DMS153 treated with DMSO at 0.1 percent for 48 hours (cell line): ENCODE data around the gene MT1A.

Experiments used
- DNase-seq: peaks from one replicate; lab custom pipeline; 2025; ENCODE audit not compliant: unreplicated experiment; lab: John Stamatoyannopoulos, UW

Gene MT1A

DNA sequence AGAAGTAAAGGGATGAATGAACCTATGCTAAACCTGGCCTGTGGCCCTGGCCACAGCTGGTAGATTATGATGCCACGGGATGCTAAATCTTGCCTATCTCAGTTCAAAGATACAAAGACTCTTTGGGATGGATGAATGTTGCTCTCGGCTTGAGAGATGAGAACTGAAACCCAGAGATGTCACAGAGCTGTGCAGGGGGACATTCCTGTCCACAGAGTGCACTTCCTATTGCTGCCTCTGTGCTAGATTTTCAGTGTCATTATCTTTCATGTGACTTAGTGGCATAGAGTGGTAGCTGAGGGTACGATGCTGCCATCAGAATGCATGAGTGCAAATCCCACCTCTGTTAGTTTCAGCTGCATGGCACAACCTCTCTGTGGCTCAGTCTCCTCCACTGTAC, 8.3 kb upstream of the MT1A start:
- no peak for DNase-seq

DNA sequence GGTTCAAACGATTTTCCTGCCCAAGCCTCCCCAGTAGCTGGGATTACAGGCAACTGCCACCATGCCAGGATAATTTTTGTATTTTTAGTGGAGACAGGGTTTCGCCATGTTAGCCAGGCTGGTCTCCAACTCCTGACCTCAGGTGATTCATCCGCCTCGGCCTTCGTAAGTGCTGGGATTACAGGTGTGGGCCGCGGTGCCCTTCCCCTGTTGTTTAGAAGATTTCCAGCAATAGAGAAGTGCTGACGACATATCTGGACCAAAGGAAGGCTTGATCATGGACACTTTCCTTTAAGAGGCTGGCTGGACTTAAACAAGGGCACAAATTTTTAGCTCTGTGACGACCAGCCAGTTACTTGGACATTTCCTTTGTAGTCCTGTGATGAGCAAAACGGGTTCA, 7.3 kb upstream of the MT1A start:
- no peak for DNase-seq

DNA sequence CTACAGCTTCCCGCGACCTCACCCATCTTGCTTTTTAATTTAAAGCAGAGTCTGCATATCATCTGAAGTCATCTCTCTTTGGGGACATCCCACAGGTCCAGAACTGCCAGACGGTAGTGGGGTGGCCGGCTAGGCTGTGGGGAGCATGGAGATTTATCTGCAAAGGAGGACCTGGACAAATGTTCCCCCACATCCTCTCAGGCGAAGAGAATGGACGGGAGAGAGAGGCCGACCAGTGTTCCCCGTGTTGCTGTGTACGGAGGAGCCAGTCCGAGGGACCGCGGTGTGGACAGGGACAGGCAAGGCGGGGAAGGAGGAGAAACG, 6.7 kb upstream of the MT1A start:
- no peak for DNase-seq

DNA sequence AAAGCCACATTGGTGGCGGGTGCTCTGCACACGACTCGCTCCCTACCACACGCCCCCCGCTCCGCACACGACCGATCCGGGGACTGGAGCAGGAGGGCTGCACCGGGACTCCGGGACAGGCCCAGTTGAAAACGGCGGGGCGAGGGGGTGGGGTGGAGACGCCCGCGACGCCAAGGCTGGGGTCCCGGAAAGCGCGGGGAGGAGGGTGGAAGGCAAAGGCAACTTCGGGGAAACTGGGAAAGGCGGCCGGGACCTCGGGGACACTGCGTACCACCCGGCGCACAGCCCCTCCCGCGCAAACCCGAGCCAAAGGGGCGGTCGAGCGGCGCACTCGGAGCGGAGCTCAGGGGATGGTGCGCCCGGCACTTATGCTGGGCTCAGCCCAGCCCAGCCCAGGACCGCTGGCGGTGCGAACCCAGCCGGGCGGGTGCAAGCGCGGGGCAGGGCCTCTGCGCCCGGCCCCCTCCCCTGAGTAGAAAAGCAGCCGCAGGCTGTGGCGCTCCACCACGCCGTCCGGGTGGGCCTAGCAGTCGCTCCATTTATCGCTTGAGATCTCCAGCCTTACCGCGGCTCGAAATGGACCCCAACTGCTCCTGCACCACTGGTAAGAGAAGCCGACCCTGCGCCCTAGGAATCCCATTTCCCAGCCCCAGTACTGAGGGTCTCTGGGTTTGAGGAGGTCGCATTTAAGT, 6.2 kb upstream of the MT1A start, which contains the start of gene MT1M:
TSS of gene MT1M (plus strand) at position 504 of the 692 bp plus-strand sequence. CDS start at position 577, 73 bp downstream.
- no peak for DNase-seq

DNA sequence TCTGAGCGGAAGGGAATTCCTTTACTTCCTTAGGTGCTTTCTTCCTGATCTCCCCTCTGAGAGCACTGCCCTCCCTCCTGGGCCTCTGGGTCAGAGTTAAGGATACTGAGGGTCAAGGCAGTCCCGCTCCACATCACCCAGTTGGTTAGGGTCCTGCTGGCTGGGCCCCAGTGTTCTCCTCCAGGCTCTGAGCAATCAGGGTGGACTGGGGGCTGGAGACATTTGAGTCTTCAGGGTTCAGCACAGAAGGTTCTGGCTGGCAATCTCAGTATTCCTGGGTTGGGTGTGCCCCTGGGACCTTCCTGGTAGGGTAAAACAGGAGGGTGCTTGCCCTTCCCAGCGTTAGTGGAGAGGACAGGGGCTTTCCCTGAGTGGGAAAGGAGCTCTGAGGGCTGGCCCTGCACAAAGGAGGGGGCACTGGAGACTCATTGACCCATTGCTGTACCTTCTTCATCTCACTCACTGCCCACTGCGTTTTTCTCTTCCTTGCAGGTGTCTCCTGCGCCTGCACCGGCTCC, 5.6 kb upstream of the MT1A start:
- DNase-seq: no peak

DNA sequence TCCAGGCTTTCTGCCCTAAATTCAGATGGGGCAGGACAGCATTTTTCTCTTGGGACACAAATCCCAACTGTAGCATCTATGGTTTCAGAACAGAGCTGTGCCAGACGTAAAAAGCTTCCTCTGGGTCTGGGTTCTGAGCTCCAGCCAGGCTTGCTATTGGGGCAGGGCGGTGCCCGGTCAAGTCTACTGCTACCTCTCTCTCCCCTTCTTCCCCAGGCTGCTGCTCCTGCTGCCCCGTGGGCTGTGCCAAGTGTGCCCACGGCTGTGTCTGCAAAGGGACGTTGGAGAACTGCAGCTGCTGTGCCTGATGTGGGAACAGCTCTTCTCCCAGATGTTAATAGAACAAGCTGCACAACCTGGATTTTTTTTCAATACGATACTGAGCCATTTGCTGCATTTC, 4.9 kb upstream of the MT1A start:
- no peak for DNase-seq

DNA sequence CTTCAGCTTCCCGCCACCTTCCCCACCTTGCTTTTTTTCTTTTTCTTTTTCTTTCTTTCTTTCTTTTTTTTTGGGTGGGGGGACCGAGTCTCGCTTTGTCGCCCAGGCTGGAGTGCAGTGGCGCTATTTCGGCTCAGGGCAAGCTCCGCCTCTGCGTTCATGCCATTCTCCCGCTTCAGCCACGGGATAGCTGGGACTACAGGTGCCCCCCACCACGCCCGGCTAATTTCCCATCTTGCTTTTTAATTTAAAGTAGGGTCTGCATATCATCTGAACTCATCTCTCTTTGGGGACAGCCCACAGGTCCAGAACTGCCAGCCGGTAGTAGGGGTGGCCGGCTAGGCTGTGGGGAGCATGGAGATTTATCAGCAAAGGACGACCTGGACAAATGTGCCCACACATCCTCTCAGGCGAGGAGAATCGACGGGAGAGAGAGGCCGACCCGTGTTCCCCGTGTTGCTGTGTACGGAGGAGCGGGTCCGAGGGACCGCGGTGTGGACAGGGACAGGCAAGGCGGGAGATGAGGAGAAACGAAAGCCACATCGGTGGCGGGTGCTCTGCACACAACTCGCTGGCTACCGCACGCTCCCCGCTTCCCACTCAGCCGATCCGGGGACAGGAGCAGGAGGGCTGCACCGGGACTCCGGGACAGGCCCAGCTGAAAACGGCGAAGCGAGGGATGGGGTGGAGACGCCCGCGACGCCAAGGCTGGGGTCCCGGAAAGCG, 3.6 kb upstream of the MT1A start:
- no peak for DNase-seq

DNA sequence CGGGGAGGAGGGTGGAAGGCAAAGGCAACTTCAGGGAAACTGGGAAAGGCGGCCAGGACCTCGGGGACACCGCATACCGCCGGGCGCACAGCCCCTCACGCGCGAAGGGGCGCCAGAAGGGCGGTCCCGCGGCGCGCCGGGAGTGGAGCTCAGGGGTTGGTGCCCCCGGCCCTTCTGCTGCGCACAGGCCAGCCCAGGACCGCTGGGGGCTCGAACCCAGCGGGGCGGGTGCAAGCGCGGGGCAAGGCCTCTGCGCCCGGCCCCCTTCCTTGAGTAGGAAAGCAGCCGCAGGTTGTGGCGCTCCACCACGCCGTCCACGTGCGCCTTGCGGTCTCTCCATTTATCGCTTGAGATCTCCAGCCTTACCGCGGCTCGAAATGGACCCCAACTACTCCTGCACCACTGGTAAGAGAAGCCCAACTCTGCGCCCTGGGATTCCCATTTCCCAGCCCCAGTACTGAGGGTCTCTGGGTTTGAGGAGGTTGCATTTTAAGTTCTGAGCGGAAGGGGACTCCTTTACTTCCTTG, 3.0 kb upstream of the MT1A start:
- no peak for DNase-seq

DNA sequence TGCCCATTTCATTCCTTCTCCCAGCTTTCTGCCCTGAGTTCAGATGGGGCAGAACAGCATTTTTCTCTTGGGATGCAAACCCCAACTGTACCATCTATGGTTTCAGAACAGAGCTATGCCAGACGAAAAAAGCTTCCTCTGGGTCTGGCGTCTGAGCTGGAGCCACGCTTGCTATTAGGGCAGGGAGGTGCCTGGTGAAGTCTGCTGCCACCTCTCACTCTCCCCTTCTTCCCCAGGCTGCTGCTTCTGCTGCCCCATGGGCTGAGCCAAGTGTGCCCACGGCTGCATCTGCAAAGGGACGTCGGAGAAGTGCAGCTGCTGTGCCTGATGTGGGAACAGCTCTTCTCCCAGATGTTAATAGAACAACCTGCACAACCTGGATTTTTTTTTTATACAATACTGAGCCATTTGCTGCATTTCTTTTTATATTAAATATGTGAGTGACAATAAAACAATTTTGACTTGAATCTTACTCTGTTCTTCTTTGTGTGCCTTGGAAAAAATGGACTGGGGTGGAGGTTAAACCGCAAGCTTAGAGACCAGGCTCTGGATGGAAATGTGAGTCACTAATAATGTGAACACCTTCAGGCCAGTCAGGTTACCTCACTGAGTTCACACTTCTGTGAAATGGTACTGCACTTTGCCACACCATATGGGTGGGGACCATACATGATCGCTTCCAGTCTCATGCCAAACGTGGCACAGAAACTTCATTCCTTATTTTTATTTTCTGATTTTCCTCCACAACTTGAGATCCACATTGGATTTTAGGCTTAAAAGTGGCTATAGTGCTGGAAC, 1.7 kb upstream of the MT1A start:
- no peak for DNase-seq

DNA sequence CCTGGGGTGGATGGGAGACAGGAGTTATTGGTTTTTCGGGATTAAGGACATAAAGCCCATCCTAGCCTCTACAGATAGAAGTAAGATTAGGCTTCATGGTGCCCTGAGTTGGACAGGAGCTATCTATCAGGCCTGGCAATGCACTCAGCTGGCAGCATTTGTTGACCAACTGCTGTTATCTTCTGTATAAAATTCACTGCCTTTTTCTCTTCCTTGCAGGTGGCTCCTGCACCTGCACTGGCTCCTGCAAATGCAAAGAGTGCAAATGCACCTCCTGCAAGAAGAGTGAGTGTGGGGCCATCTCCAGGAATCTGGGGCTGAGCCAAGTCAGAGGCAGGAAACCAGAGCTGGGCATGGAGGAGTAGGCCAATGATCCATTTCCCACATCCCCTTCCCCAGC, 579 bp downstream of the MT1A start:
- no peak for DNase-seq

DNA sequence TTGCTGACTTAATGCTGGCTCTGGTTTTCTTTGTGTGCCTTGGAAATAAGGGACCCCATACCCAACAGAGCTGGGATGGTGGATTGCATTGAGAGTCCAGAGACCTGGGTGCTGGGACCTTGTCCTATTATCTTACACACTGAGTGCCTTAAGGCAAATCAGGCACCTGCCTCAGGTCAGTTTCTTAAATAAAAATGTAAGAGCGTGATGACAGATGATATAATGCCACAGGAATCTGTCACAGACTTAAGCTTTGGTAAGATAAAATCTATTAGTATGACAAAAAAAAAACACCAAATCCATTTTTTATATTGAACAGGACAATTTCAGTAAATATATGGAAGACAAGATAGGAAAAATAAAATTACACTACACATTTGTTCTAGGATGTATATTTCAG, 1.6 kb downstream of the MT1A start:
- DNase-seq: no peak

DNA sequence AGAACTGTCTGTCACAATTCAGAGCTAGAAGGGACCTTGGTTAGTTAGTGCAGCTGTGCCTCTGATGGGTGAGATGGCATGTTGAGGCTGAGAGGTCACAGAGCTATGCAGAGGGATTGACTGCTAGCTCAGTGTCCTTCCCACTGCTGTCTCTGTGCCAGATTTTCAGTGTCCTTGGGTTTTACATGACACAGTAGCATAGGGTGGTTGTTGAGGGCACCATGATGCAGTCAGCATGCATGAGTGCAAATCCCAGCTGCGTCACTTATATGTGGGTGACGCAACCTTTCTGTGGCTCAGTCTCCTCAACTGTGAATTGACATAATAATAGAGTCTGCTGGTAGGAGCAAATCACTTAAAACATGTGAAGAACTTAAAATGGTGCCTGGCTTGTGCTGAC, 2.7 kb downstream of the MT1A start:
- DNase-seq: no peak

DNA sequence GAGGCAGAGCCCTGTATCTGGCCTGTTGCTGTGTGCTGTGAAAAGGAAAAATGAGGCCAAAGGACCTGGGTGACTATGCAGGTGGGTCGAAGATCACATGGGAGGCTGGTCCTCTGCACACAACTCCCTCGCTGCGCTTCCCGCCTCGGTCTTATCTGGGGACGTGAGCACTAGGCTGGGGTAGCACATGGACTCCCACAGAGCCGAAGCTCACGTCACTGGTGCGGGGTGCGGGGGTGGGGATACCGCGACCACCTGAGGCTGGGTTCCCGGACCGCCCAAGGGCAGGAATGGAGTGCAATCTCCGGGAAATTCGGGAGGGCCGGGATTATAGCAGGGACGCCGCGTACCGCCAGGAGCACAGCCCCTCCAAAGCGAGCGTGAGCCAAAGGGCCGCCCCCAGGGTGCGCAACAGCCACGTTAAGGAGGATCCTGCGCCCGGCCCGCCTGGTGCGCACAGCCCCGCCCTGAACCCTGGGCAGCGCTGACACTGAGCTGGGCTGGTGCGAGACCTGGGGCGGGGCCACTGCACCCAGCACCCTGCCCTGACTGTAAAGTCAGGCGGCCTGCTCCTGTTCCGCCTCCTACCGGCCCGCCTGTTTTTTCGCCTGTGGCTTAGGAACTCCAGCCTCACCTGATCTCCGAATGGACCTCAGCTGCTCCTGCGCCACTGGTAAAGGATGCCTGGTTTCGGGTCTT, 4.8 kb downstream of the MT1A start:
- DNase-seq: peak; percentile 57

DNA sequence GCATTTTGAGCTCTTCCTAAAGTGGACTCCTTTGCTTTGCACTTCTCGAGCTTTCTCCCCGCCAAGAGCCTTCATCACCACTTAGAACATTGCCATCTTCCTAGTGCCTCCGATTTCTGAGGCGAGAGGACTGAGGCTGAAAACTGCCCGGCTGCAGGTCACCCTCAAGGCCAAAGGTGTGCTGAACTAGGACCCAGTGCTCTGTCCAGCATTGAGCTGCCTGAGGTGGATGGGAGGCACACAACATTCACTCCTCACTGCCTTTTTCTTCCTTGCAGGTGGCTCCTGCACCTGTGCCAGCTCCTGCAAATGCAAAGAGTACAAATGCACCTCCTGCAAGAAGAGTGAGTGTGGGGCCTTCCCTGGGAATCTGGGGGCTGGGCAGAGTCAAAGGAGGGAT, 5.4 kb downstream of the MT1A start:
- no peak for DNase-seq

DNA sequence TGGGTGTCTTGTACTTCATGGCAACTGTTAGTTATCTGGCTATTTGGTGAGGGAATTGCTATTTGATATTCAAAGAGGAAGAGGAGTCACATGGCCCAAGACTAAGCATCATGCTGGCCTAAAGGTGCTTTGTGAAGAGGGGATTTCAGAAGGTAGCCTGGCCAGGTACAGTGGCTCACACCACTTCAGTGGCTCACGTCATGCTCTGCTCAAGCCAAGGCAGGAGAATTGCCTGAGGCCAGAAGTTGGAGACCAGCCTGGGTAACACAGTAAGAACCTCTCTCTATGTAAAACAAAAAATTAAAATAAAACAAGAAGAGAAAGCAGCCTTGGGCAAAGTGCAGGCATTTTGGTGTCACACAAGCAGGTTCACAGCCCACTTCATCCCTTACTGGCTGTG, 6.8 kb downstream of the MT1A start:
- no peak for DNase-seq

DNA sequence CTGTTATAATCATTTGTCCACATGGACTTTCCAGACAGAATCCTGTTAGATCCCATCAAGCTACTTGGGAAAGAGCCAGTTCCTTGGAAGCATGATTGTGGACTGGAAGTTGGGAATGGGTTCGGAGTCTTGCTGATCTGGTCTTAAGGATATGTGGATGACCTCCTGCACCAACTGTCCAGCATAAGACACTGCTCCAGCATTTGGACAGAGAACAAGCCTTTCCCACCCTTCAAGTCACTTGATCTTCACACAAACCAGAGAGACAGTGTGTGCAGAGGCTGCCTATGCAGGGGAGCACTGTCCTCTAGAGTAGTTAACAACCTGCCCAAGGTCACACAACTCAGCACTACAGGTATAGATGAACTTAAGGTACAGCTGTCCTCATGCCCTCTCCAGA, 7.4 kb downstream of the MT1A start:
- DNase-seq: no peak

DNA sequence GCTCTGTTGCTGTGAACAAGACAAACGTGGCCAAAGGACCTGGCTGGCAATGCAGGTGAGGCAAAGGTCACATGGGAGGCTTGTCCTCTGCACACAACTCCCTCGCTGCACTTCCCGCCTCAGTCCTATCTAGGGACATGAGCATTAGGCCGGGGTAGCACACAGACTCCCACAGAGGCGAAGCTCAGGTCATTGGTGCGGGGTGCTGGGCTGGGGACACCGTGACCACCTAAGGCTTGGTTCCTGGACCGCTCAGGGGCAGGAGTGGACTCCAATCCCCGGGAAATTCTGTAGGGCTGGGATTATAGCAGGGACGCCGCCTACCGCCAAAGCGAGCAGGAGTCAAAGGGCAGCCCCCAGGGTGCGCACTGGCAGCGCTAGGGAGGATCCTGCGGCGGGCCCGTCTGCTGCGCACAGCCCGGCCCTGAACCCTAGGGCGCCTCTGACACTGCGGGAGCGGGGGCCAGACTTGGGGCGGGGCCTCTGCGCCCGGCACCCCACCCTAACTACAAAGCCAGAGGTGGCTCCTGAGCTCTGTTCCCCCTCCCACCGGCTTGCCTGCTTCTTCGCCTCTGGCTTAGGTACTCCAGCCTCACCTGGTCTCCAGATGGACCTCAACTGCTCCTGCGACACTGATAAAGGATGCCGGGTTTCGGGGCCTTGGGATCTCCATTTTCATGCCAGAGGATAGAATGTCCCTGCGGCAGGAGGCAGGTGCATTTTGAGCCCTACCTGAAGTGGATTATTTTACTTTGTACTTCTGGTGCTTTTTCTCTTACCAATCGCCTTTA, 9.4 kb downstream of the MT1A start:
- DNase-seq: no peak

DNA sequence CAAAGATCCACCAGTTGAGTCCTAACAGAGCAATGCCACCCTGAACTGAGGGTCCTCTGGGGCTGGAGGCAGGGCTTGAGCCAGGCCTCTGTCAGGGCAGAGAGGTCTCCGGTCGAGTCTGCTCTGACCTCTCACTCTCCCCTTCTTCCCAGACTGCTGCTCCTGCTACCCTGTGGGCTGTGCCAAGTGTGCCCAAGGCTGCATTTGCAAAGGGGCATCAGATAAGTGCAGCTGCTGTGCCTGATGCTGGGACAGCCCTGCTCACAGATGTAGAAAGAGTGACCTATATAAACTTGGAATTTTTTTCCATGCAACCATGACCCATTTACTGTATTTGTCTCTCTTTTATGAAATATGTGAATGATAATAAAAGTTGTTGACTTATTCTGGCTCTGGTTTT, 10.8 kb downstream of the MT1A start:
- no peak for DNase-seq

DNA sequence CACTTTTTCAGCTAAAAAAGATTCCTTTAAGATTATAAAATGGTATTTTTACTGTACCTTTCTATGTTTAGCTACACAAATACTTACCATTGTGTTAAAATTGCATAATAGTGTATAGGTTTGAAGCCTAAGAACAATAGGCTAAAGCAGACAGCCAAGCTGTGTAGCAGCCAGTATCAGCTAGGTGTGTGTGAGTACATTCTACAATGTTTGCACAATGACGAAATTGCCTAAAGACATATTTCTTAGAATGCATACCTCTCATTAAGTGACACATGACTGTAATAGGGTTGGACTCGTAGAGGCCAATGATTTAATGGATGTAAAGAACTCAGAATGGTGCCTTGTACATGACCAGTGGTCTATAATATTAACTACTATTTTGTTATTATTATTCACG, 11.4 kb downstream of the MT1A start:
- DNase-seq: no peak

DNA sequence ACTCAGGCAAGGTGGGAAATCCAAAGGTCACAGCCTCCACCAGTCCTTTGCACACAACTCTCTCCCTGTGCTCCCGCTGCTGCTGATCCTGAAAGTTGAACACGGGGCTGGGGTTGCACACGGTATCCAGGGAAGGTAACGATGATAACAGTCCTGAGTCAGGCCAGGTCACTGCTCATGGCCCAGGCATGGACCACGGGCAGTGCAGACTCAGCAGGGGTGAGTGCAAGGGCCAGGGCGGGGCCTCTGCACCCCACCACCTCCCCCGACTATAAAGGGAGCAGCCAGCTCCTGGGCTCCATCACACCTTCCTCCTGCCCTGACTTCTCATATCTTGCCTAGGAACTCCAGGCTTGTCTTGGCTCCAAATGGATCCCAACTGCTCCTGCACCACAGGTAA, 13.1 kb downstream of the MT1A start, which contains the start of gene MT1B:
TSS of gene MT1B (plus strand) at position 301 of the 400 bp plus-strand sequence. CDS start at position 369, 68 bp downstream.
- DNase-seq: no peak
